Keratinocyte (primary cell): ENCODE measurements around the gene FCRL5. TPM values are rescaled to one million over a fixed set of nuclear protein-coding genes. Genes with fewer than 3 reads are reported as not detected.

ENCODE experiments used
- DNase-seq: peaks from one replicate; pipeline ENCODE4 v3.0.0-alpha.2; 2011; ENCODE audit warnings: low read depth, missing footprints, low spot score
- FAIRE-seq: peaks from 2 replicates; lab custom pipeline; 2011; peaks lifted over from hg19 to GRCh38; lab: Jason Lieb, UNC
- H2AFZ ChIP-seq: 2 replicates; pipeline ENCODE4 v1.6.0; 2012; ENCODE audit warnings: low read length, control low read depth, inconsistent platforms; ENCODE audit not compliant: control insufficient read depth
- H3K27ac ChIP-seq: 2 replicates; pipeline ENCODE4 v1.5.1; 2011; ENCODE audit warnings: low read length; ENCODE audit not compliant: control insufficient read depth, insufficient read depth
- H3K27me3 ChIP-seq: 3 replicates; pipeline ENCODE4 v1.6.0; 2011; ENCODE audit warnings: low read length; ENCODE audit not compliant: control insufficient read depth, insufficient read depth; ENCODE audit errors: extremely low read depth
- H3K36me3 ChIP-seq, 2 experiments: 2 replicates in 1 of 2; 3 replicates in 1 of 2; pipeline ENCODE4 v1.5.1; 2011; ENCODE audit warnings: low read length in 2 of 2, mild to moderate bottlenecking in 1 of 2; ENCODE audit not compliant: control insufficient read depth in 2 of 2, insufficient read depth in 2 of 2; ENCODE audit errors: extremely low read depth in 1 of 2
- H3K4me1 ChIP-seq: 3 replicates; pipeline ENCODE4 v1.5.1; 2011; ENCODE audit warnings: low read length; ENCODE audit not compliant: control insufficient read depth, insufficient read depth; ENCODE audit errors: extremely low read depth
- H3K4me2 ChIP-seq: 3 replicates; pipeline ENCODE4 v1.6.0; 2011; ENCODE audit warnings: low read depth, low read length; ENCODE audit not compliant: control insufficient read depth, insufficient read depth; ENCODE audit errors: extremely low read depth
- H3K4me3 ChIP-seq, 3 experiments: fragments of 200-600 bp in 1 of 3; sonication (generic) in 1 of 3; 2 replicates in 2 of 3; 3 replicates in 1 of 3; pipeline ENCODE4 v1.5.1; 2011 to 2016; ENCODE audit warnings: low read length in 3 of 3, mild to moderate bottlenecking in 3 of 3, control low read depth in 2 of 3, inconsistent platforms in 1 of 3, low read depth in 1 of 3, mixed read lengths in 1 of 3, mixed run types in 1 of 3, moderate library complexity in 1 of 3; ENCODE audit not compliant: control insufficient read depth in 2 of 3, insufficient read depth in 2 of 3; ENCODE audit errors: extremely low read depth in 1 of 3
- H3K79me2 ChIP-seq: 2 replicates; pipeline ENCODE4 v1.6.0; 2012; ENCODE audit warnings: low read length; ENCODE audit not compliant: control insufficient read depth, insufficient read depth
- H3K9ac ChIP-seq: 3 replicates; pipeline ENCODE4 v1.6.0; 2011; ENCODE audit warnings: low read length; ENCODE audit not compliant: control insufficient read depth, insufficient read depth; ENCODE audit errors: extremely low read depth
- H3K9me1 ChIP-seq: 3 replicates; pipeline ENCODE4 v1.6.0; 2011; ENCODE audit warnings: low read length; ENCODE audit not compliant: control insufficient read depth, insufficient read depth; ENCODE audit errors: extremely low read depth
- H3K9me3 ChIP-seq: 2 replicates; pipeline ENCODE4 v1.5.1; 2012; ENCODE audit warnings: low read depth, low read length; ENCODE audit not compliant: control insufficient read depth
- H4K20me1 ChIP-seq: 3 replicates; pipeline ENCODE4 v1.6.0; 2011; ENCODE audit warnings: low read length; ENCODE audit not compliant: control insufficient read depth, insufficient read depth; ENCODE audit errors: extremely low read depth
- CTCF ChIP-seq, 3 experiments: IDR thresholded peaks in 1 of 3; conservative IDR thresholded peaks in 1 of 3; optimal IDR thresholded peaks in 1 of 3; 2 replicates in 2 of 3; 3 replicates in 1 of 3; pipeline versions ENCODE3 to v1.5.1; 2011; ENCODE audit warnings: low read length in 3 of 3, mild to moderate bottlenecking in 3 of 3, moderate library complexity in 2 of 3, control low read depth in 1 of 3, inconsistent platforms in 1 of 3; ENCODE audit not compliant: insufficient read depth in 2 of 3; ENCODE audit errors: extremely low read depth in 1 of 3
- EZH2 ChIP-seq: IDR thresholded peaks from one replicate; pipeline ENCODE4 v1.6.1; 2012; ENCODE audit warnings: inconsistent platforms, mild to moderate bottlenecking, low read length, moderate library complexity
- dilution Hi-C: fragments of 300-500 bp; cut with MboI; formaldehyde crosslinking; loops from one replicate; pipeline ENCODE4 v1.7.0; 2020; ENCODE audit warnings: low sequenced_read_pairs; ENCODE audit not compliant: extremely low pct_ligation_motif_present
- polyA plus RNA-seq, 5 experiments: library from polyadenylated mRNA; depleted of rRNA in 3 of 5; stranded (reverse) in 3 of 5; stranded (forward) in 1 of 5; unstranded in 1 of 5; fragments of >200 nt; gene quantifications; 1 replicate in 1 of 5; 2 replicates in 3 of 5; 3 replicates in 1 of 5; pipeline versions ENCODE4 v1.2.1 to v1.2.3, GENCODE V29; 2011 to 2012; ENCODE audit warnings: missing spikeins in 2 of 5, low read depth in 1 of 5, low replicate concordance in 1 of 5

The FCRL5 gene
- polyA plus RNA-seq, 1 donor (not counting 4 experiments of a cell fraction or from before 2014, with no cell fraction given): not detected

- Histone ChIP-seq H3K9ac (no peak overlapping the region), H3K9me1 (no peaks in the 10 kb centered on the region), H3K27me3 (peaks cover 4% of the 10 kb centered on the region), H3K9me3 (no peaks in the 10 kb centered on the region), H3K27ac (no peak overlapping the region), H3K36me3 (no peaks in the 10 kb centered on the region), H2AFZ (no peak overlapping the region), H3K79me2 (no peaks in the 10 kb centered on the region), H3K4me3 (no peak overlapping the region), H4K20me1 (no peaks in the 10 kb centered on the region), H3K4me2 (no peak overlapping the region), H3K4me1 (no peaks in the 10 kb centered on the region)
- DNase-seq (no peak), FAIRE-seq (no peak)
- dilution Hi-C loops: no loop called here
- TF ChIP-seq CTCF (optimal IDR thresholded peaks at IDR 0.05 in 1 of 3, IDR thresholded peaks at IDR 0.05 in 1 of 3, conservative IDR thresholded peaks at IDR 0.05 in 1 of 3; ENCODE audit: extremely low read depth in 1 of 3, insufficient read depth in 2 of 3, low read length in 3 of 3): no peak
- TF ChIP-seq EZH2: no peak
These were observed 28.4 kb downstream of the FCRL5 start for GRCh38 chr1:157523774-157524493.

- H3K9me1 ChIP-seq: no peaks in the 10 kb centered on the region
- no peak overlapping the region for H3K27ac ChIP-seq
- no peaks in the 10 kb centered on the region for H4K20me1 ChIP-seq
- dilution Hi-C loops: no loop called here
- H3K4me2 ChIP-seq: no peak overlapping the region
- H3K9ac ChIP-seq: no peak overlapping the region
- DNase-seq: no peak
- no peaks in the 10 kb centered on the region for H3K4me1 ChIP-seq
- H3K79me2 ChIP-seq: no peaks in the 10 kb centered on the region
- no peaks in the 10 kb centered on the region for H3K36me3 ChIP-seq
- no peaks in the 10 kb centered on the region for H3K9me3 ChIP-seq
- H3K27me3 ChIP-seq: peaks cover 4% of the 10 kb centered on the region
- H2AFZ ChIP-seq: no peak overlapping the region
- H3K4me3 ChIP-seq: no peak overlapping the region
- TF ChIP-seq EZH2 (no peak), CTCF (optimal IDR thresholded peaks at IDR 0.05 in 1 of 3, IDR thresholded peaks at IDR 0.05 in 1 of 3, conservative IDR thresholded peaks at IDR 0.05 in 1 of 3; ENCODE audit: extremely low read depth in 1 of 3, insufficient read depth in 2 of 3, low read length in 3 of 3) (no peak)
- no peak for FAIRE-seq
These were observed 31.3 kb downstream of the FCRL5 start for GRCh38 chr1:157521056-157521455.
